HG03571 (cell line): ENCODE results near the gene EML5.
"Not testable (repeated sequence)": the region's sequence is repeated elsewhere in the genome, so short reads cannot be mapped to it uniquely, and the experiment has no call there.

Source experiments
- ATAC-seq: cut with Tn5 transposase; IDR thresholded peaks from one replicate; pipeline ENCODE4 v1.9.1; 2021; ENCODE audit not compliant: unreplicated experiment

EML5 gene

DNA sequence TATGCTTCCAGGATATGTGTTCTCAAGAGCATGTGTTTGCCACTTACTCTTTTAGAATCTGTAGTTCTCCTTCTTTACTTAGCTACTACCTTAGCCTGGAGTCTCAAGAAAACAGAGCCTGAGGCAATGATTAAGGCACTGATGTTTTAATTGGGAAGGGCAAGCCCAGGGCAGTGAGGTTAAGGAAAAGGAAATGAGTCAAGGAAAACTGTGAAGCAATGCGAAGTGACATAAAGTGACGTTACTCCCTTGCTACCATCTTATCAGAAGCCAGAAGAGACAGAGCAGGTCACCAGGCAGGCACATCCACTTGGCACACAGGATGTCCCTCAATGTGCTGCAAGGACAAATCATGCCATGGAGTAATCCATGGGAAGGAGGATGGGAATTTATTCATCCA lies 11.3 kb upstream of the EML5 start:
- ATAC-seq, result no peak

DNA sequence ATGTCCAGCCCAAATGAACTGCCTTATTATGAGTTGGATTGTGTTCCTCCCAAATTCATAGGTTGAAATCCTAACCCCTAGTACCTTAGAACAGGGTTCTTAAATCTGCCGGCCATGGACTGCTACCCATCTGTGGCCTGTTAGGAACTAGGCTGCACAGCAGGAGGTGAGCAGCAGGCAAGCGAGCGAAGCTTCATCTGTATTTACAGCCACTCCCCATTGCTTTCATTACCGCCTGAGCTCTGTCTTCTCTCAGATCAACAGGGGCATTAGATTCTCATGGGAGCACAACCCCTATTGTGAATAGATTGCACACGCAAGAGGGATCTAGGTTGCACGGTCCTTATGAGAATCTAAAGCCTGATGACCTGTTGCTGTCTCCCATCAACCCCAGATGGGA lies 9.8 kb upstream of the EML5 start:
- ATAC-seq, result no peak

DNA sequence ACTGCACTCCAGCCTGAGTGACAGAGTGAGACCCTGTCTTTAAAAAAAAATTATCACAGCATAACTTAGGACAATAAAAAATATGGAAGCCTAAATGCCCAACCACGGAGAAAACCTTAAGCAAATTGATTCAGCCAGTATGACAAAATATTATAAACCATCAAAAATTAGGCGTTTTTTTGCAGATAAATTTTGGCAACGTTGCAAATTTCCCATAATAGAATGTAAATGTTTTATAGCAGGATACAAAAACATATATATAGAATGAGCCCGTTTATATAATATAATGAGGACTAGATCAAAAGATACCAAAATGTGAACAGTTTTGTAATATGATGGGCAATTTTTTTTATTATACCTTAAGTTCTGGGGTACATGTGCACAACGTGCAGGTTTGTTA lies 6.8 kb upstream of the EML5 start:
- no peak for ATAC-seq

DNA sequence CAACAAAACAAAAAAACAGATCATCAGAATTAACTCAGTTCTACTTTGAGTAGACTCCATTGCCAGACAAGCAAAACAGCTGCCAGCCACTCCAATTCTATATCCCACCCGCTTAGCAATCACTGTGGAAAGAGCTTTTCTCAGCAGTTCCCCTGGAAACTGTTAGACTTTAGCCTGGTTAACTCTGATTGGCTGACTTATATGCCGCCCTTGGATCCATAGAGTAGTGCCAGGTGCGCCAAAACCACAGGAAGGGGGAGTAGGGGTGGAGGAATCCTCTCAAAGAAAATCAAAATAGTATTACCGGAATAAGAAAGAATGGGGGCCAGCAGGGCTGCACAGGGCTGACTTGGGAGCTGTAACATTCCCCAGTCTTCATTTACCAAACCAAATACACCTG lies 5.4 kb upstream of the EML5 start:
- no peak for ATAC-seq

DNA sequence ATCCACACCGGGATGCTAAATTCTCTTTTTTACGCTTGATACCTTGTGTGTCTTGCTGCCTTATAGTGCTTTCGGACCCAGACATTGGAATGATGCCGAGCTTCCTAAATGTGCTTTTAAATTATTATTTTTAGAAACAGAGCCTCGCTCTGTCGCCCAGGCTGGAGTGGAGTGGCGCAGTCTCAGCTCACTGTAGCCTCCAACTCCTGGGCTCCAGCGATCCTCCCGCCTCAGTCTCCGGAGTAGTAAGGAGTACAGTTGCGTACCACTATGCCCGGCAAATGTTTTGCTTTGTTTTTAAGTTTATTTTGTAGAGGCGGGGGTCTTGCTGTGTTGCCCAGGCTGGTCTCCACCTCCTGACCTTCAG lies 489 bp upstream of the EML5 start:
- no peak for ATAC-seq

DNA sequence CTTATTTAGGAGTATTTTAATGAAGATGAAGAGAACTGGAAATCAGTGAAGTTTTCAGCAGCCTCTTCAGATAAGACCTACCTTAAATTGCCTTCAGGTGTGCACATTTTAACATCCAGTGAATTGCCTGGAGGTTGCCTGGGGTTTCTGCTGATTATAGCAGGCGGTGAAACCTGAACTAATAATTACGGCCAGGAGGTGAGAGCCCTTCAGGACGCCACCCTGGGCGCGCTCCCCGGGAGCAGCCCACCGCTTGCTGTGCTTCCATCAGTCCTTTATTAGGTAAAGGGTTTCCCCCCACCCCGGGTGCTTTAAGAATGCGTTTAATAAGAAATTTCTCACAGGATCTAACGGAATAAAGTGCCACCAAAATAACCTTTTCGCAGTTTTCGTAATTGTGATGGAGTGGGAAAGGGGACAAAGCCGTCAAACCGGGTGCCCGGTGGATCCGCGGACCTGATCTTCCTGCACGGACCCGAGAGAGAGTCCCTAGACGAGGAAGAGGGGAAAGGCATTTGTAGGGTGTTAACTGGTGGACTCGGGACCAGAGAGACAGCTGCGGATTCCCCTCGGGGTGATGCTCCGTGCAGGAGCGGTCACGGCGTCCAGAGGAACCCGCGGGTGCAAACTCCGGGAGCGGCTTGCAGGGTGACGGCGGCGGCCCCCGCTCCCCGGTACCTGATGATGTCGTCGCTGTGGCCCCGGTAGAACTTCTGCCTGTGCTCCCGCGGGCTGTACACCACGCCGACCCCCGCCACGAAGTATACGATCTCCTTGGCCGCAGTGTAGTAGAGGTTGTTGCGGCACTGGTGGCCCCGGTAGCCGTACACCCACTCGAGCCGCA lies 902 bp downstream of the EML5 start:
- no peak for ATAC-seq

DNA sequence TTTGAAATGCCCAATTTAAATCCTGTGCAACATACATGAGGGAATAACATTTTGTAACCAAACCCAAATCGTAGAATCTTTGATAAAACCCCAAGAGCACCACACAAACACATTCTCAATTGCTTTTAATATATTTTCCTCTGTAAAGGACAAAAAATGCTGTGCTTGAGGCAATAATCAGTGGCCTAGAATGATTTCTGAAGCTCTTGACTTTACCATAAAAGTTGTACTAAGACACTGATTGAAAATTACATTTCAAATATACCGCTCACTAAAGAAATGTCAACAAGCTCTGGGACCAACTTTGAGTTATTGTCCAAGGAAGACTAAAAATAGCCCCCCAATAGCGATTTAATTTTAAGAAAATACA lies 1.5 kb downstream of the EML5 start:
- no peak for ATAC-seq

DNA sequence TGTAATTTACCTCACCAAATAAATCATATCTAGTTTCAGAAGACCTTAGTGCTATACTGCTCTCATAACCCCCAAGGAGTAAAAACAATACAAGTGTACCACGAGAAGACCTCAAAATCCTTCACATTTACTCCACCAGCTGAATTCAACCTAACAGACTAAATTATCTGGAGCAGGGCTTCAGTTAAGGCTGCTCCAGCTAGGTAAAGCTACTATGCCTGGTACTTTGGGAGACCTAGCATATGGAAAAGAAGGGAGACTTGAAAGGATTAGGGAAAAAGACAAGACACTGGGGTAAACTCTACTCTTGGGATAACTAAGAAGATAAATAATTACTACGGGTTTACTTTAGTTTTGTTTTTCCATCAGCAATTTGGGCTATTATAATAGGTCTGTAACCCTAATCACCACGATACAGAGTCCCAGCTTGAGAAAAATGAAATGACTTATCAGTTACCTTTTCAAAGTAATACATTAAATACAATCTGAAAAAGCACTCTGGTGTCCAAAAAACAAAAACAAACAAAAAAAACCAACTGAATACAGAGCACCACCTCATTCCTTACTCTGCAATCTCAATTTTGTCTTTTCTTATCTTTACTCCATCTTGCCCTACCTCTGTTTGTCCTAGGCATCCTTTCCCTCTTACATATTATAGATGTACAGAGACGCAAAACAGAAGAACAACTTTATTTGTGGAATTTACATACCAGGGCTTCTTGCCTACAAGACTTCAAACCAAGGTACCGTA lies 2.1 kb downstream of the EML5 start:
- no peak for ATAC-seq

DNA sequence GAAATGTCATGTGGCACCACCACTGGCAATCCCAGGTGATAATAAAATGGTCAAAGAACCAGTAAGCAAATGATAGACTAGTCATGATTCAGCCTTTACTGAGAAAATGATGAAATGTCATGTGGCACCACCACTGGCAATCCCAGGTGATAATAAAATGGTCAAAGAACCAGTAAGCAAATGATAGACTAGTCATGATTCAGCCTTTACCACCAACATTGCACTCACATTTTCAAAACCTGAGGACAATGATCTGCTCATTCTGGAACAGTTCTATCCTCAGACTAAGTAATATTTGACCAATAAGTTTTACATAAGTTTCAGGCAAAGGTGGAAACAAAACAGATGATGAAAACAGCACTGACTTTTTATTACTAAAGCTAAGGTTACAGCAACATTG lies 3.2 kb downstream of the EML5 start:
- not testable (repeated sequence) for ATAC-seq

DNA sequence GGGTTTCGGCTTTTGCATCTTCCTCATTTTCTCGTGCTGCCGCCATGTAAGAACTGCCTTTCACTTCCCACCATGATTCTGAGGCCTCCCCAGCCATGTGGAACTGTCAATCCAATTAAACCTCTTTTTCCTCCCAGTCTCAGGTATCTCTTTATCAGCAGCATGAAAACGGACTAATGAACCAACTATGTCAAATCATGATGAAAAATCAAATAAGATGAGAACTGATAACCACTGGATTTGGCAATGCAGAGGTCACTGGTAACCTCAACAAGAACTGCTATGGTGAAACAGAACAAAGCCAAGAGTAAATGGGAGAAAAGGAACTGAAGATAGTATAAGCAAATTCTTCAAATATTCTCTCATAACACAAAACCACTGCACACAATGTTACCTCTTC lies 6.0 kb downstream of the EML5 start:
- no peak for ATAC-seq

DNA sequence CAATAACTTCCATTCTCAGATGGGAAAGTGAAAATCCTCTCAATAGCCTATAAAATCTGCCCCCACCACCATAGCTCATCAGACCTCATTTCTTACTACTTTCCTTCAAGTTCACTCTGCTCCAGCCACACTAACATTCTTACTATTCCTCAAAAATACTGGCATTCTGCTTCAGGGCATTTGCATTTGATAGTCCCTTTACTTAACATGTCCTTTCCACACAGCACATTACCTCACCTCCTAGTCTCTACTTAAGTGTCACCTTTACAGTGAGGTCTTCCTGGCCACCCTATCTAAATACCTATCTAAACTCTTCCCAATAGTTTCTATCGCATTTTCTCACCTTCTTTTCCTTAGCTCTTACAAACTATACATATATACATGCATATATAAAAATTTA lies 6.8 kb downstream of the EML5 start:
- ATAC-seq, result no peak

DNA sequence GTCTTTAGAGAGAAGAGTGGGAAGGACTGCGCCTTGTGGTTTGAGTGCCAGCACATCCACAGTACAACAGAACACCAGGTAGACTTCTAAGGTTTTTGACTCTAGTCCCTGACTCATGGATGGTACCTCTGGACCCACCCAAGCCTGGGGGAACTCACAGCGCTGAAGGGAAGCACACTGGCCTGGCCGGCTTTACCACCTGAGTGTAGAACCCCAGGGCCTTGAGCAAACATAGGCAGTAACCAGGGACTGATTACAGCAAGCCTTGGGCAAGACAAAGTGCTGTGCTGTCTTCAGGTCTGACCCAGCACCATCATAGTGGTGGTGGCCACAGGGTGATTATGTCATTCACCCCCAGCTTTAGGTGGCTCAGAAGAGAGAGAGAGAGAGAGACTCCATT lies 17.2 kb downstream of the EML5 start:
- ATAC-seq, result no peak

DNA sequence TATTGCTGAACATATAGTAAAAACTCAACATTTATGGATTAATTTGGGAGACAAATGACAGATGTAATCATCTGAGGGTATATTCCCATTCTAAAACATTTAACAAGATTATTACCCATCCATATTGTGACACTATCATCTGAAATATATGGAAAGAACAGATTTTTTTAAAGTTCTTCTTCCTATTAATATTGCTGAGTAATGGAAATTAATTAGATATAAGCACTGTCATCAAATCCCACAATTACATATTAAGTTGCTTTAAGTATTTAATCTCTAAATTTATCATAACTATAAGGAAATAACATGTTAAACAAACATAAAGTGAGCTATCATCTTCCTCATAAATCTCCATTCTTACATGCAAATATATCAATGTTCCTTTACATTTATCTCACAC lies 22.0 kb downstream of the EML5 start:
- no peak for ATAC-seq

DNA sequence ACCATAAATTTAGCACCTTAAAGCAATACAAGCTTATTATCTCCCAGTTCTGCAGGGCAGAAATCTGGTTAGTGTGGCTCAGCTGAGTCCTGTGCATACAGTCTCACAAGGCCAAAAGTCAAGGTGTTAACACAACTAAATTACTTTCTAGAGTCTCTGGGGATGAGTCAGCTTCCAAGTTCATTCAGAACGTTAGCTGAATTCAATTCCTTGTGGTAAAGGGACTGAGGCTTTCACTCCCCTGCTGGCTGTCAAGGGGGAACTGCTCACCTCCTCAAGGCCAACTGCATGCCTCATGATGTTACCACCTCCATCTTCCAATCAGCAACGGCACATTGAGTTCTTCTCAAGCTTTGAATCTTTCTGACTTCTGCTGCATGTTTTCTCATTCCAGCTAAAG lies 27.6 kb downstream of the EML5 start:
- no peak for ATAC-seq

DNA sequence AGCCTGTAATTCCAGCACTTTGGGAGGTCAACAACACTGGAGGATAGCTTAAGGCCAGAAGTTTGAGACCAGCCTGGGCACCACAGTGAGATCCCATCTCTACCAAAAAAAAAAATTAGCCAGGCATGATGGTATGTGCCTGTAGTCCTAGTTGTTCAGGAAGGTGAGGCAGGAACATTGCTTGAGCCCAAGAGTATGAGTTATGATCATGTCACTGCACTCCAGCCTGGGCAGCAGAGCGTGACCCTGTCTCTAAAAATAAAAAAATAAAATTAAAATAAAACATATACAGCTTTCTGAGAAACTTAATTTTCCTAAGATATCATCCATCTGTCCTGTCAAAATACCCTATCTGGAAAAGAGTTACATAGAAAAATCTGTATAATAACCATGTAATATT lies 38.9 kb downstream of the EML5 start:
- ATAC-seq, result no peak

DNA sequence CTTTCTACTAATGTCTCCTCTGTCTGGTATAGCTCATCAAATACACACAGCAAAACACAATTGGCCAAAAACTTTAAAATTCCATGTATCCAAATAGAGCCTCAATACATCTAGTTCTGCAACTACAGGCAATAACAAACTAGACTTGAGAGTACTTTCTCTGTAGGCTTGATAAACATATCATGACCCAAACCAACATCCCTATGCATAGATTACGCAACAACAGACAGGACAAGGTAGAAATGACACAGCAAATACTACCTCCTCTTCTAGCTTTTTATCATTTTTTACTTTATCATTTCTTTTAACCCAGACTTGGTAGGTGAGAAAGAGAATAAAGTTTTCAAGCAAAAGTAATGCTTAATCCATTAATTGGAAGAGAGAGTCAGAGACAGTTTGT lies 41.8 kb downstream of the EML5 start:
- no peak for ATAC-seq

DNA sequence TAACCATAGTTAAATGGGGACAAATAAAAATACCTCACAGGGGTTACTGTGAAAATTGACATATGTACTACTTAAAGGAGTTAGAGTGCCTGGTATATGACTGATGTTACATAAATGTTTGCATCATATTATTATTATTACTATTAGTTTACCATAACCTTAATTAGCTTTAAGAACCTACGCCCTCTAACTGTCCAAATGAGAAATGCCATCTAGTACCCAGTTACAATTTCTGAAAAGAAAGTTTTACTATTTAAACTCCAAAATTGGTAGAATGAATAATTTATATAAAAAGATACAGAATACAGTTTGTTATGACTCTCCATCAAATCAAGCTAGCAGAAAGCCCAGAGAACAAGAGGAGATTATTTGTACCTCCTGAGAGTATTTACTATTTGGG lies 42.3 kb downstream of the EML5 start:
- ATAC-seq, result no peak

DNA sequence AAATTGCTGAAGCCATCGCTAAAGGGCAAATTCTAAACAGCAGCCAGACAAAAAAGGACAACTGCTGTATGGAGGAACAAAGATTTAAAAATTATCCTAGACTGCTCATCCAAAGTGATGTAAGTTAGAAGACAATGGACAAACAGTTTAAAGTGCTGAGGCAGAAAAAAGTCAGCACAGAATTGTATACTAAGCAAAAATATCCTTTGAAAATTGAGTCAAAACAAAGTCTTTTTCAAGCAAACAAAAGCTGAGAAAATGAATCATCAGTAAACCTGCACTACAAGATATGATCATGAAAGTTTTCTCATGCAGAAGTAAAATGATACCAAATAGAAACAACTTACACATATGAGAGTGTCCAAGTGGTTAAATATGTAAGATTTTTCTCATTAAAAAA lies 43.6 kb downstream of the EML5 start:
- no peak for ATAC-seq

DNA sequence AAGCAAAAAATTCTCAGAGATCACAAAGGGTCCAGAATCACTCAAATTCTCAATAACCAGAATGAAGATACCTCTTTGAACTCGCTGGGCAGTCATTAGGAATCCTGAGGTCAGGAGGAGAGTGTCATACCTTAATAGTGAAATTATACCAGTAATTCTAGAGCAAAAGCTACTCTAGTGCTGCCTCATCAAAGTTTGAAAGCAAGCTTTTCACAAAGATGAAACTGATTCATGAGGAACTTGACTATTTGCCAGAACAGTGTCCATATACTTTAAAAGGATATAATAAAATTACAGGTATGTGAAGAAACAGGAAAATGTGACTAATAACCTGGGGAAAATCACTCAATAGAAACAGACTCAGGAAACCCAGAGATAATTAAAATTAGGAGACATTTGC lies 44.5 kb downstream of the EML5 start:
- no peak for ATAC-seq

DNA sequence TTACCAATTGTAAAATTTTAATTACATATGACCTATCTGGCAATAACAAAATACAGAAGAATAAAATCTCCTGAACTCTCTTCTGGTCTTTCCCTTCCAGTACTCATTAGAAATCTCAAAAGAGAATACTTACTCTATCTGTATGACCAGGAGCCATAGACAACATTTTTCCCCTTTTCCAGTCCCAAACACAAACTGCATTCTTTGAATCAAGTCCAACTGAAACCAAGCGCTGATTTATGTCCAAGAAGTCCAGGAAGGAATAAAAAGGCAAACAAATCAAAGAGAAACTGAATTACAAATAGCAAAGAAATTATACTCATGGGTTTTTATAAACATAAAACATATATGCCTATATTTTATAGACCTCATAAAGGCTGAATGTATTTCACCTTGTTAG lies 46.7 kb downstream of the EML5 start:
- no peak for ATAC-seq

DNA sequence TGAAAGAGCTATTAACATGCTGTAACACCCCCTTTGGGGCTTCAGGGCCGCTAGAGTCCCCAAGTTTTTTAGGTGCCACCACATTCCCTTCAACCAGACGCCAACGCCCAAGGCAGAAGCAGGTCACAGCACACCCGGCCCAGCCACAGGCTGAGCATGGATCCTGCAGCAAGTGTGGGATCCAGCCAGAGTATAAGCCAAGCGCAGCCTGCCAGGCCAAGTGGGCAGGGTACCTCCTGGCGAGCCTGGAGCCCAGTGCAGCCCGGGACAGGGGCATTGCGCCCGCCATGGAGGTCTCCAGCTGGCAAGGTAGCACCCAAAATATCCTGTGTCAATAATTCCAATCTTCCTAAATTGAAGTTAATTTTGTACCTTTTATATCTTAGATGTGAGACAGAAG lies 55.5 kb downstream of the EML5 start:
- no peak for ATAC-seq

DNA sequence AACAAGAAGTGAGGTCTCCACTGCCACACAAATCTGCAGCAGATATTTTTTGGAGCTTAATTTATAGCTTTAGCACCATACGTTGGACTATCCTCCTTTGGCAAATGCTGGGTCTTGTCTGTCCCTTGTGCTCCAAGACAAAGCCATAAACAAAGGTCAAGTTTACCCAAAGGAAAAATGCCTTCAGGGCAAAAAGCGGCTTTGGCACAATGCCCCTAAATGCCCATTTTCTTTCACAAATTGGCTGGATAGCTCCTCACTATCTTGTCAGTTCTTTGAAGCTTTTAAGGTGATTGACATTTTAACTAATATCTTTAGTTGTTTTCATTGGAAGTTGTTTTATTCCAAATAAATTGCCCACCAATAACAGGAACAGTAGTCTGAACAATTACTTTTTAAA lies 59.6 kb downstream of the EML5 start:
- no peak for ATAC-seq

DNA sequence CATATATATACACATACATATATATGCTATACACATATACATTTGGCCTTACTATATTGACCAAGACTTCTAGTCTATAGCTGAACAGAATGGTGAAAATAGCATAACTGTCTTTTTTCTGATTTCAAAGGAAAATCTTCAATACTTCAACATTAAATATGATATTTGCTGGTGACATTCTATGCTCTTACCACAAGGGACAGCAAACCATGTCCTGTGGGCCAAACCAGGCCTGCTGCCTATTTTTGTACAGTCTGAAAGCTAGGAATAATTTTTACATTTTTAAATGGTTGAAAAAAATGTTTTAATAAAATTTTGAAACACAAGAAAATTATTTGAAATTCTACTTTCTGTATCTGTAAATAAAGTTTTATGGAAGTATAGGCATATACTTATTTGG lies 63.6 kb downstream of the EML5 start:
- ATAC-seq, result no peak
